Esophagus muscularis mucosa (tissue), 3 donors: ENCODE measurements around the gene ATP6V1F.

Experiments used
- POLR2A ChIP-seq: fragments of 450-650 bp; IDR thresholded peaks from one replicate; pipeline ENCODE4 v1.6.1; 2017; ENCODE audit warnings: antibody characterized with exemption, moderate library complexity, mild to moderate bottlenecking, low read depth
- POLR2AphosphoS5 ChIP-seq, 2 donors: sonication (generic); formaldehyde crosslinking; IDR thresholded peaks; one replicate each; pipeline ENCODE4 v1.6.1; 2017; ENCODE audit warnings: antibody characterized with exemption in 2 of 2
- TF ChIP-seq, protein P1 (sequence below), 3 experiments: fragments of 200-600 bp in 2 of 3; fragments of 450-650 bp in 1 of 3; sonication (generic) in 2 of 3; IDR thresholded peaks; one replicate each; pipeline ENCODE4 v1.5.1; 2017 to 2019; ENCODE audit warnings: antibody characterized with exemption in 3 of 3, mild to moderate bottlenecking in 2 of 3, moderate library complexity in 1 of 3

DNA sequence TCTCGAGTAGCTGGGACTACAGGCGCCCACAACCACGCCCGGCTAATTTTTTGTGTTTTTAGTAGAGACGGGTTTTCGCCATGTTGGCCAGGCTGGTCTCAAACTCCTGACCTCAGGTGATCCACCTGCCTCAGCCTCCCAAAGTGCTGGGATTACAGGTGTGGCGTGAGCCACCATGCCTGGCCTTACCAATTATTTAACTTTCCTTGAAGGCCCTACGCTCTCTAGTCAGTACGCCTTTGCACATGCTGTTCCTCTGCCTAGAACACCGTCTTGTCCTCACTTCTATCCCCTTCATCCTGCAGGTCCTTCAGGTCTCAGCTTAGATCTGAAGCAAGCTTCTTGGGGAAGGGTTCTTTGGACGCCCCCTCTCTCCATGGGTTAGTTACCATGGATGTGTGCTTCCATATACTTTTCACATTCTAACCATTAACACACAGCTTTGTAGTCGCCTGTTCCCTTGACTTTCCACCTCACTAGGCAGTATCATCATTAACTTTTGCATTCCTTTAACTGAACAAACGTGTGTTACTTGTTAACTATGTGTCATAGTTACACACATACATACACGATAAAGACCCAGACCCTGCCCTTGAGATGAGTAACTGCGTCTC, 592 bp upstream of the ATP6V1F start:
- TF ChIP-seq, protein P1, sequence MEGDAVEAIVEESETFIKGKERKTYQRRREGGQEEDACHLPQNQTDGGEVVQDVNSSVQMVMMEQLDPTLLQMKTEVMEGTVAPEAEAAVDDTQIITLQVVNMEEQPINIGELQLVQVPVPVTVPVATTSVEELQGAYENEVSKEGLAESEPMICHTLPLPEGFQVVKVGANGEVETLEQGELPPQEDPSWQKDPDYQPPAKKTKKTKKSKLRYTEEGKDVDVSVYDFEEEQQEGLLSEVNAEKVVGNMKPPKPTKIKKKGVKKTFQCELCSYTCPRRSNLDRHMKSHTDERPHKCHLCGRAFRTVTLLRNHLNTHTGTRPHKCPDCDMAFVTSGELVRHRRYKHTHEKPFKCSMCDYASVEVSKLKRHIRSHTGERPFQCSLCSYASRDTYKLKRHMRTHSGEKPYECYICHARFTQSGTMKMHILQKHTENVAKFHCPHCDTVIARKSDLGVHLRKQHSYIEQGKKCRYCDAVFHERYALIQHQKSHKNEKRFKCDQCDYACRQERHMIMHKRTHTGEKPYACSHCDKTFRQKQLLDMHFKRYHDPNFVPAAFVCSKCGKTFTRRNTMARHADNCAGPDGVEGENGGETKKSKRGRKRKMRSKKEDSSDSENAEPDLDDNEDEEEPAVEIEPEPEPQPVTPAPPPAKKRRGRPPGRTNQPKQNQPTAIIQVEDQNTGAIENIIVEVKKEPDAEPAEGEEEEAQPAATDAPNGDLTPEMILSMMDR (IDR thresholded peaks at IDR 0.05) = no peak
- TF ChIP-seq POLR2AphosphoS5 (IDR thresholded peaks at IDR 0.05) = no peak
- TF ChIP-seq POLR2A = no peak
